Skin epidermis (tissue), 12 donors: ENCODE results near the gene BTC.
A peak's percentile ranks its signal among the peaks of the same experiment; 100 is the strongest.
"Not testable (repeated sequence)": the region's sequence is repeated elsewhere in the genome, so short reads cannot be mapped to it uniquely, and the experiment has no call there.

ENCODE experiments used
- H3K27ac ChIP-seq, 21 experiments: fragments of 200-600 bp; sonication (generic) in 11 of 21; one replicate each; pipeline ENCODE4 v1.5.0; 2020; ENCODE audit warnings: mild to moderate bottlenecking in 3 of 21, inconsistent platforms in 2 of 21, moderate library complexity in 2 of 21
- H3K4me3 ChIP-seq, 7 experiments: fragments of 200-600 bp; sonication (generic) in 2 of 7; one replicate each; pipeline ENCODE4 v1.5.0; 2020; ENCODE audit warnings: inconsistent platforms in 2 of 7, mild to moderate bottlenecking in 2 of 7, moderate library complexity in 1 of 7

BTC gene

GRCh38 chr4:74794382-74795010, at the start of gene BTC:
Gene BTC (minus strand): TSS chr4:74794523. CDS start chr4:74794325, 198 bp downstream.
- Histone ChIP-seq H3K27ac (peak within 1 kb of the TSS in 15 of 21 experiments; percentile 18 to 75 (median 63)), H3K4me3 (peak within 1 kb of the TSS; percentile 35 to 58 (median 40))

- no peak overlapping the region for H3K27ac ChIP-seq
- no peak overlapping the region for H3K4me3 ChIP-seq
Observed at GRCh38 chr4:74840936-74841509, 46.7 kb upstream of the BTC start.

GRCh38 chr4:74838746-74839370, 44.5 kb upstream of the BTC start:
- H3K4me3 ChIP-seq = no peak overlapping the region
- H3K27ac ChIP-seq = no peak overlapping the region

GRCh38 chr4:74830928-74831327, 36.6 kb upstream of the BTC start:
- H3K4me3 ChIP-seq = no peak overlapping the region

GRCh38 chr4:74823194-74823593, 28.9 kb upstream of the BTC start:
- Histone ChIP-seq H3K27ac (no peak overlapping the region), H3K4me3 (no peak overlapping the region)

More at GRCh38 chr4:74830928-74831327, 36.6 kb upstream of the BTC start:
- H3K27ac ChIP-seq = no peak overlapping the region

- Histone ChIP-seq H3K27ac (no peak overlapping the region), H3K4me3 (no peak overlapping the region)
Observed at GRCh38 chr4:74822603-74823002, 28.3 kb upstream of the BTC start.

GRCh38 chr4:74821541-74821940, 27.2 kb upstream of the BTC start:
- Histone ChIP-seq H3K4me3 (no peak overlapping the region), H3K27ac (no peak overlapping the region)

GRCh38 chr4:74814052-74814451, 19.7 kb upstream of the BTC start:
- Histone ChIP-seq H3K27ac (no peak overlapping the region), H3K4me3 (no peak overlapping the region)

GRCh38 chr4:74812056-74812455, 17.7 kb upstream of the BTC start:
- not testable (repeated sequence) for H3K4me3 ChIP-seq, H3K27ac ChIP-seq

- no peak overlapping the region for H3K4me3 ChIP-seq
Observed at GRCh38 chr4:74805601-74806000, 11.3 kb upstream of the BTC start.

GRCh38 chr4:74800310-74800709, 6.0 kb upstream of the BTC start:
- no peak overlapping the region for H3K27ac ChIP-seq

More at GRCh38 chr4:74805601-74806000, 11.3 kb upstream of the BTC start:
- H3K27ac ChIP-seq = no peak overlapping the region

GRCh38 chr4:74796631-74797030, 2.3 kb upstream of the BTC start:
- Histone ChIP-seq H3K27ac (peak overlapping the region in 3 of 21 experiments; percentile 23 to 40 (median 38)), H3K4me3 (no peak overlapping the region)

More at GRCh38 chr4:74800310-74800709, 6.0 kb upstream of the BTC start:
- no peak overlapping the region for H3K4me3 ChIP-seq

- Histone ChIP-seq H3K27ac (peak overlapping the region in 15 of 21 experiments; percentile 18 to 75 (median 63)), H3K4me3 (peak overlapping the region; percentile 35 to 58 (median 40))
Observed at GRCh38 chr4:74793757-74794381, 454 bp downstream of the BTC start.

- no peak overlapping the region for H3K27ac ChIP-seq
- H3K4me3 ChIP-seq = no peak overlapping the region
Observed at GRCh38 chr4:74790652-74791051, 3.7 kb downstream of the BTC start.

- Histone ChIP-seq H3K27ac (no peak overlapping the region), H3K4me3 (no peak overlapping the region)
Observed at GRCh38 chr4:74789518-74789917, 4.8 kb downstream of the BTC start.

- no peak overlapping the region for H3K4me3 ChIP-seq
- no peak overlapping the region for H3K27ac ChIP-seq
Observed at GRCh38 chr4:74777531-74777930, 16.8 kb downstream of the BTC start.

GRCh38 chr4:74772783-74773182, 21.5 kb downstream of the BTC start:
- H3K4me3 ChIP-seq = no peak overlapping the region
- no peak overlapping the region for H3K27ac ChIP-seq

- no peak overlapping the region for H3K4me3 ChIP-seq
- H3K27ac ChIP-seq = no peak overlapping the region
Observed at GRCh38 chr4:74772106-74772505, 22.2 kb downstream of the BTC start.

GRCh38 chr4:74770226-74770910, 24.0 kb downstream of the BTC start:
- H3K27ac ChIP-seq = no peak overlapping the region

More at GRCh38 chr4:74770226-74770910, 24.0 kb downstream of the BTC start:
- no peak overlapping the region for H3K4me3 ChIP-seq
